HEK293 (cell line): ENCODE measurements around the gene C8G.

Experiments used
- CTCF ChIA-PET: fragments of 350-600 bp; formaldehyde crosslinking; extraction: SDS; loops from one replicate; lab custom pipeline; 2021; ENCODE audit warnings: antibody characterized with exemption; lab: Yijun Ruan, JAX
- POLR2A ChIA-PET: fragments of 300-600 bp; formaldehyde crosslinking; extraction: SDS; loops from one replicate; lab custom pipeline; 2020; ENCODE audit warnings: antibody characterized with exemption, inconsistent platforms; lab: Yijun Ruan, JAX
- H3K27ac ChIP-seq: fragments of 200-500 bp; sonication (Bioruptor generic); 2 replicates; pipeline ENCODE4 v1.5.1; 2014; ENCODE audit warnings: low read depth, low read length, control low read depth, inconsistent platforms; ENCODE audit errors: extremely low read depth
- H3K36me3 ChIP-seq, 2 experiments: fragments of 200-500 bp in 1 of 2; sonication (Bioruptor generic) in 1 of 2; 1 replicate in 1 of 2; 2 replicates in 1 of 2; pipeline ENCODE4 v1.5.1; 2014 to 2017; ENCODE audit warnings: inconsistent platforms in 2 of 2, low read length in 2 of 2; ENCODE audit not compliant: control insufficient read depth in 2 of 2, insufficient read depth in 1 of 2
- H3K4me1 ChIP-seq: fragments of 200-500 bp; sonication (Bioruptor generic); 2 replicates; pipeline ENCODE4 v1.5.1; 2014; ENCODE audit warnings: mild to moderate bottlenecking, low read length, inconsistent platforms; ENCODE audit not compliant: control insufficient read depth, insufficient read depth
- H3K4me3 ChIP-seq: 2 replicates; pipeline ENCODE4 v1.5.1; 2011; ENCODE audit warnings: low read depth, mild to moderate bottlenecking, control low read depth, low read length, moderate library complexity
- H3K9me3 ChIP-seq: fragments of 200-500 bp; sonication (Bioruptor generic); 2 replicates; pipeline ENCODE4 v1.5.1; 2014; ENCODE audit warnings: low read depth, low read length, inconsistent platforms; ENCODE audit not compliant: control insufficient read depth, insufficient read depth
- ATF2 ChIP-seq: fragments of 450-650 bp; formaldehyde crosslinking; IDR thresholded peaks from 2 replicates; pipeline ENCODE4 v1.5.1; 2016; ENCODE audit warnings: missing biosample characterization, missing genetic modification characterization, low read depth
- ELK4 ChIP-seq: IDR thresholded peaks from 2 replicates; pipeline ENCODE4 v1.6.1; 2011; ENCODE audit warnings: mild to moderate bottlenecking, low read depth, low read length, borderline replicate concordance
- HOXD13 ChIP-seq: sonication (generic); formaldehyde crosslinking; IDR thresholded peaks from 2 replicates; pipeline ENCODE4 v1.8.0; 2022; ENCODE audit warnings: missing genetic modification reagents, borderline replicate concordance
- MYNN ChIP-seq: fragments of 450-650 bp; formaldehyde crosslinking; IDR thresholded peaks from 2 replicates; pipeline ENCODE4 v1.5.1; 2016; ENCODE audit warnings: missing biosample characterization, missing genetic modification characterization, borderline replicate concordance
- SP2 ChIP-seq: fragments of 450-650 bp; formaldehyde crosslinking; IDR thresholded peaks from 2 replicates; pipeline ENCODE4 v1.5.1; 2016; ENCODE audit warnings: missing biosample characterization, missing genetic modification characterization
- TRIM28 ChIP-seq: IDR thresholded peaks from 2 replicates; pipeline ENCODE4 v1.6.1; 2011; ENCODE audit warnings: low read length, control low read depth, borderline replicate concordance
- ZBTB17 ChIP-seq: fragments of 450-650 bp; formaldehyde crosslinking; IDR thresholded peaks from 2 replicates; pipeline ENCODE4 v1.5.1; 2016; ENCODE audit warnings: missing biosample characterization, missing genetic modification characterization
- ZBTB7A ChIP-seq: fragments of 450-650 bp; formaldehyde crosslinking; IDR thresholded peaks from 2 replicates; pipeline ENCODE4 v1.5.1; 2016; ENCODE audit warnings: low read depth, missing biosample characterization, missing genetic modification characterization
- ZEB2 ChIP-seq: fragments of 450-650 bp; formaldehyde crosslinking; IDR thresholded peaks from 2 replicates; pipeline ENCODE4 v1.5.1; 2016; ENCODE audit warnings: missing biosample characterization, missing genetic modification characterization
- ZIC2 ChIP-seq: fragments of 450-650 bp; formaldehyde crosslinking; IDR thresholded peaks from 2 replicates; pipeline ENCODE4 v1.5.1; 2016; ENCODE audit warnings: missing biosample characterization, missing genetic modification characterization
- ZNF121 ChIP-seq: fragments of 450-650 bp; formaldehyde crosslinking; IDR thresholded peaks from 2 replicates; pipeline ENCODE4 v1.5.1; 2016; ENCODE audit warnings: missing biosample characterization, missing genetic modification characterization
- ZNF202 ChIP-seq: fragments of 450-650 bp; formaldehyde crosslinking; IDR thresholded peaks from 2 replicates; pipeline ENCODE4 v1.5.1; 2016; ENCODE audit warnings: missing biosample characterization, missing genetic modification characterization, borderline replicate concordance
- ZNF239 ChIP-seq: fragments of 450-650 bp; formaldehyde crosslinking; IDR thresholded peaks from 2 replicates; pipeline ENCODE4 v1.5.1; 2016; ENCODE audit warnings: missing biosample characterization, missing genetic modification characterization
- ZNF274 ChIP-seq, 2 experiments: fragments of 200-500 bp in 1 of 2; fragments of 450-650 bp in 1 of 2; sonication (Bioruptor generic) in 1 of 2; formaldehyde crosslinking in 1 of 2; IDR thresholded peaks; 2 replicates each; pipeline versions ENCODE4 v1.5.1 to v1.6.1; 2014 to 2016; ENCODE audit warnings: borderline replicate concordance in 1 of 2, inconsistent platforms in 1 of 2, low read length in 1 of 2, missing biosample characterization in 1 of 2, missing genetic modification characterization in 1 of 2
- ZNF341 ChIP-seq: fragments of 450-650 bp; formaldehyde crosslinking; IDR thresholded peaks from 2 replicates; pipeline ENCODE4; 2016; ENCODE audit warnings: low read depth, missing biosample characterization, missing genetic modification characterization
- ZNF354C ChIP-seq: fragments of 450-650 bp; formaldehyde crosslinking; IDR thresholded peaks from 2 replicates; pipeline ENCODE4 v1.5.1; 2016; ENCODE audit warnings: missing biosample characterization, missing genetic modification characterization, low read depth, borderline replicate concordance
- ZNF404 ChIP-seq: fragments of 450-650 bp; formaldehyde crosslinking; IDR thresholded peaks from 2 replicates; pipeline ENCODE4 v1.5.1; 2017; ENCODE audit warnings: missing biosample characterization, missing genetic modification characterization
- ZNF501 ChIP-seq: fragments of 450-650 bp; formaldehyde crosslinking; IDR thresholded peaks from 2 replicates; pipeline ENCODE4 v1.5.1; 2016; ENCODE audit warnings: missing biosample characterization, missing genetic modification characterization
- ZNF600 ChIP-seq: fragments of 450-650 bp; formaldehyde crosslinking; IDR thresholded peaks from 2 replicates; pipeline ENCODE4 v1.5.1; 2016; ENCODE audit warnings: missing biosample characterization, missing genetic modification characterization
- ZNF660 ChIP-seq: fragments of 450-650 bp; IDR thresholded peaks from 2 replicates; pipeline ENCODE4 v1.5.1; 2018; ENCODE audit warnings: missing biosample characterization, mild to moderate bottlenecking, missing genetic modification characterization
- ZNF792 ChIP-seq: fragments of 450-650 bp; formaldehyde crosslinking; IDR thresholded peaks from 2 replicates; pipeline ENCODE4 v1.5.1; 2016; ENCODE audit warnings: missing biosample characterization, missing genetic modification characterization

Gene C8G

DNA sequence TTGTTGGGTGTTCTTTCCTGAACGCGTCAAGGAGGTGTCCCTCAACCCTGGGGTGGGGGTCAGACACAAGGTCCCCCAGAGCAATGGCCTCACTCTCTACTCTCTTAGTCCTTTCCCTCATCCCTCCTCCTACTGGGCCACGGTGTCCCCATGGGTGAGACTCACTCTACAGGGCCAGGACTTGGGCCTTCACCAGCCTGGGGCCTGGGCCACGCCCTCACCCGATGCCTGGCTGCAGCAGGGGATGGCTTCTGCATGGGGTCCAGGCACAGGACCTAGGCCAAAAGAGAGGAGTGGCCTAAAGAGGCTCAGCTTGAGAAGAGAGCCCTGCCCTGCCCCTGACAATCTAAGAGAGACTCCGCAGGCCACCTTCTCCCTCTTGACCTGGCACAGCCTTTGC is 12.9 kb downstream of the C8G start:
- POLR2A ChIA-PET: no interaction called here
- no peaks in the 10 kb centered on the region for H3K4me1 ChIP-seq
- TF ChIP-seq ZNF660 (tag by site-specific recombination): no peak
- no peak for TF ChIP-seq ZBTB7A
- no peak for TF ChIP-seq ATF2 (tag by site-specific recombination)
- TF ChIP-seq TRIM28: no peak
- TF ChIP-seq ZNF792 (tag by site-specific recombination): no peak
- TF ChIP-seq MYNN (tag by site-specific recombination): no peak
- TF ChIP-seq ZNF121: no peak
- no peak for TF ChIP-seq SP2 (tag by site-specific recombination)
- no peak for TF ChIP-seq ELK4
- no peak for TF ChIP-seq ZEB2 (tag by site-specific recombination)
- TF ChIP-seq ZNF202 (tag by site-specific recombination): no peak
- no peak for TF ChIP-seq HOXD13 (CRISPR knock-in tag)
- TF ChIP-seq ZNF341: no peak
- no peak for TF ChIP-seq ZBTB17 (tag by site-specific recombination)
- no peak for TF ChIP-seq ZNF354C
- TF ChIP-seq, all 188 proteins: peak for 0
- CTCF ChIA-PET: interaction anchor here (0.6 kb wide), 1 partner anchor 13 kb away, joined by 5 read pairs; the partner anchor contains the start of gene C8G
- Histone ChIP-seq H3K36me3 (no peaks in the 10 kb centered on the region), H3K9me3 (no peaks in the 10 kb centered on the region), H3K4me3 (no peak overlapping the region), H3K27ac (no peak overlapping the region)

- POLR2A ChIA-PET: no interaction called here
- TF ChIP-seq ZNF404: no peak
- 0 out of 2 replicates have a peak, but pooled peaks have one; percentile 49 for TF ChIP-seq ZNF600 (tag by site-specific recombination)
- no peak for TF ChIP-seq ZNF239 (tag by site-specific recombination)
- TF ChIP-seq, all 188 proteins: peak for 1
- Histone ChIP-seq H3K4me3 (no peak overlapping the region), H3K9me3 (no peaks in the 10 kb centered on the region), H3K36me3 (no peaks in the 10 kb centered on the region), H3K27ac (no peak overlapping the region), H3K4me1 (no peaks in the 10 kb centered on the region)
- CTCF ChIA-PET: interaction anchor here (0.6 kb wide), 1 partner anchor 13 kb away, joined by 5 read pairs; the partner anchor contains the start of gene C8G
Measured at GRCh38 chr9:136958473-136958872, 13.4 kb downstream of the C8G start.

GRCh38 chr9:136958898-136959850 is 14.1 kb downstream of the C8G start:
- ChIA-PET CTCF (interaction anchor here (0.6 to 1.1 kb wide), 2 partner anchors 70 to 302 kb away, joined by 3 to 4 read pairs; no protein-coding TSS in a partner anchor), POLR2A (no interaction called here)
- no peak for TF ChIP-seq ZNF501
- TF ChIP-seq ZNF274 (IDR thresholded peaks at IDR 0.05; ENCODE audit: low read length): no peak
- no peak for TF ChIP-seq ZNF274 (tag by site-specific recombination; IDR thresholded peaks at IDR 0.05; ENCODE audit: borderline replicate concordance)
- peak; percentile 92 for TF ChIP-seq ZIC2 (tag by site-specific recombination)
- Histone ChIP-seq H3K4me3 (no peak overlapping the region), H3K9me3 (no peaks in the 10 kb centered on the region), H3K27ac (no peak overlapping the region), H3K4me1 (no peaks in the 10 kb centered on the region), H3K36me3 (no peaks in the 10 kb centered on the region)
